ENCODE data around the gene SLC6A11.

SLC6A11 gene

DNA sequence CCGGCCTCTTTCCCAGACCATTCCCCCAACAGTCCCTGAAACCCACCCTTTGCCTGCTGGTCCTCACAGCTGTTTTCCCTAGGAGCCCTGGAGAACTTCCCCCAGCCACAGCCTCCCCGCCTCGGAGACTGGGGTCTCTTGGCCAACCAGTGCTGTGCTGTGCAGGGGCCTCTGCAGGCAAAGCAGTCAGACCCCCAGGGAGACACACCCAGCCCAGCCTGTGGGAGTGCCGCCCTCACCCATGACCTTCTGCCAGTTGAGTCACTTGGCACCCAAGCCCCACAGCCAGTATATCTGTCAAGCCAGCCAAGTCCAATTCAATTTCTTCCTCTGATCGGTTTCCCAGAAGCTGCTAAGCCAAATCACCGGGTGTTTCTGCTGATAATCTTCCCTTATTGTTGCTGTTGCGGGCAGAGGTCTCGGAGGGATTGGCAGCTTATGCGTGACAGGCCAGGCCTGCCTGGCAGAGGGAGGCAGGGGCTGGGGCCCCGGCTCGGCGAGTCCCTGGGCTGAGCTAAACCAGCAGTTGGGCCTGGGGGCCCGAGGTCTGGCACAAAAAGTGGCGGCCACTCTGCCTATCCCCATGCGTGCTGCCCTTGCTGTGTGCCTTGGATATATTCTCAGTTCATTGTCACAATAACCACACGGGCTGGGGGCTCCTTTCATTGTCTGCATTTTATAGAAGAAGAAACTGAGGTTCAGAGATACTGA is 110.9 kb downstream of the SLC6A11 start:
- no peak for ATAC-seq
- TF ChIP-seq SNAI2 (CRISPR knock-in tag; IDR thresholded peaks at IDR 0.05) (no peak), ESRRG (CRISPR knock-in tag; IDR thresholded peaks at IDR 0.05) (no peak), ISL1 (CRISPR knock-in tag; IDR thresholded peaks at IDR 0.05) (no peak), PPARA (CRISPR knock-in tag; IDR thresholded peaks at IDR 0.05; ENCODE audit: borderline replicate concordance) (no peak), ZNF70 (CRISPR knock-in tag; IDR thresholded peaks at IDR 0.05) (no peak), GLIS3 (CRISPR knock-in tag; IDR thresholded peaks at IDR 0.05) (no peak), ZNF565 (CRISPR knock-in tag; conservative IDR thresholded peaks at IDR 0.05; ENCODE audit: low read depth) (no peak), ZFP3 (CRISPR knock-in tag; IDR thresholded peaks at IDR 0.05) (no peak), TOX (CRISPR knock-in tag; IDR thresholded peaks at IDR 0.05; ENCODE audit: borderline replicate concordance) (no peak), ARNTL (CRISPR knock-in tag; IDR thresholded peaks at IDR 0.05; ENCODE audit: borderline replicate concordance, low read depth) (no peak), ZFP30 (CRISPR knock-in tag; IDR thresholded peaks at IDR 0.05) (no peak), RARB (CRISPR knock-in tag; IDR thresholded peaks at IDR 0.05) (no peak), BACH2 (CRISPR knock-in tag; IDR thresholded peaks at IDR 0.05; ENCODE audit: borderline replicate concordance) (no peak), TCF4 (CRISPR knock-in tag; IDR thresholded peaks at IDR 0.05; ENCODE audit: borderline replicate concordance) (no peak), OSR1 (CRISPR knock-in tag; IDR thresholded peaks at IDR 0.05) (no peak), CSDC2 (CRISPR knock-in tag; IDR thresholded peaks at IDR 0.05) (no peak)
- TF ChIP-seq, protein P1, sequence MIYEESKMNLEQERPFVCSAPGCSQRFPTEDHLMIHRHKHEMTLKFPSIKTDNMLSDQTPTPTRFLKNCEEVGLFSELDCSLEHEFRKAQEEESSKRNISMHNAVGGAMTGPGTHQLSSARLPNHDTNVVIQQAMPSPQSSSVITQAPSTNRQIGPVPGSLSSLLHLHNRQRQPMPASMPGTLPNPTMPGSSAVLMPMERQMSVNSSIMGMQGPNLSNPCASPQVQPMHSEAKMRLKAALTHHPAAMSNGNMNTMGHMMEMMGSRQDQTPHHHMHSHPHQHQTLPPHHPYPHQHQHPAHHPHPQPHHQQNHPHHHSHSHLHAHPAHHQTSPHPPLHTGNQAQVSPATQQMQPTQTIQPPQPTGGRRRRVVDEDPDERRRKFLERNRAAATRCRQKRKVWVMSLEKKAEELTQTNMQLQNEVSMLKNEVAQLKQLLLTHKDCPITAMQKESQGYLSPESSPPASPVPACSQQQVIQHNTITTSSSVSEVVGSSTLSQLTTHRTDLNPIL (CRISPR knock-in tag; IDR thresholded peaks at IDR 0.05; ENCODE audit: low read depth) = no peak
- TF ChIP-seq, protein P2, sequence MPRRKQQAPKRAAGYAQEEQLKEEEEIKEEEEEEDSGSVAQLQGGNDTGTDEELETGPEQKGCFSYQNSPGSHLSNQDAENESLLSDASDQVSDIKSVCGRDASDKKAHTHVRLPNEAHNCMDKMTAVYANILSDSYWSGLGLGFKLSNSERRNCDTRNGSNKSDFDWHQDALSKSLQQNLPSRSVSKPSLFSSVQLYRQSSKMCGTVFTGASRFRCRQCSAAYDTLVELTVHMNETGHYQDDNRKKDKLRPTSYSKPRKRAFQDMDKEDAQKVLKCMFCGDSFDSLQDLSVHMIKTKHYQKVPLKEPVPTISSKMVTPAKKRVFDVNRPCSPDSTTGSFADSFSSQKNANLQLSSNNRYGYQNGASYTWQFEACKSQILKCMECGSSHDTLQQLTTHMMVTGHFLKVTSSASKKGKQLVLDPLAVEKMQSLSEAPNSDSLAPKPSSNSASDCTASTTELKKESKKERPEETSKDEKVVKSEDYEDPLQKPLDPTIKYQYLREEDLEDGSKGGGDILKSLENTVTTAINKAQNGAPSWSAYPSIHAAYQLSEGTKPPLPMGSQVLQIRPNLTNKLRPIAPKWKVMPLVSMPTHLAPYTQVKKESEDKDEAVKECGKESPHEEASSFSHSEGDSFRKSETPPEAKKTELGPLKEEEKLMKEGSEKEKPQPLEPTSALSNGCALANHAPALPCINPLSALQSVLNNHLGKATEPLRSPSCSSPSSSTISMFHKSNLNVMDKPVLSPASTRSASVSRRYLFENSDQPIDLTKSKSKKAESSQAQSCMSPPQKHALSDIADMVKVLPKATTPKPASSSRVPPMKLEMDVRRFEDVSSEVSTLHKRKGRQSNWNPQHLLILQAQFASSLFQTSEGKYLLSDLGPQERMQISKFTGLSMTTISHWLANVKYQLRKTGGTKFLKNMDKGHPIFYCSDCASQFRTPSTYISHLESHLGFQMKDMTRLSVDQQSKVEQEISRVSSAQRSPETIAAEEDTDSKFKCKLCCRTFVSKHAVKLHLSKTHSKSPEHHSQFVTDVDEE (CRISPR knock-in tag; IDR thresholded peaks at IDR 0.05) = no peak
- TF ChIP-seq, protein P3, sequence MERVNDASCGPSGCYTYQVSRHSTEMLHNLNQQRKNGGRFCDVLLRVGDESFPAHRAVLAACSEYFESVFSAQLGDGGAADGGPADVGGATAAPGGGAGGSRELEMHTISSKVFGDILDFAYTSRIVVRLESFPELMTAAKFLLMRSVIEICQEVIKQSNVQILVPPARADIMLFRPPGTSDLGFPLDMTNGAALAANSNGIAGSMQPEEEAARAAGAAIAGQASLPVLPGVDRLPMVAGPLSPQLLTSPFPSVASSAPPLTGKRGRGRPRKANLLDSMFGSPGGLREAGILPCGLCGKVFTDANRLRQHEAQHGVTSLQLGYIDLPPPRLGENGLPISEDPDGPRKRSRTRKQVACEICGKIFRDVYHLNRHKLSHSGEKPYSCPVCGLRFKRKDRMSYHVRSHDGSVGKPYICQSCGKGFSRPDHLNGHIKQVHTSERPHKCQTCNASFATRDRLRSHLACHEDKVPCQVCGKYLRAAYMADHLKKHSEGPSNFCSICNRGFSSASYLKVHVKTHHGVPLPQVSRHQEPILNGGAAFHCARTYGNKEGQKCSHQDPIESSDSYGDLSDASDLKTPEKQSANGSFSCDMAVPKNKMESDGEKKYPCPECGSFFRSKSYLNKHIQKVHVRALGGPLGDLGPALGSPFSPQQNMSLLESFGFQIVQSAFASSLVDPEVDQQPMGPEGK (CRISPR knock-in tag; IDR thresholded peaks at IDR 0.05; ENCODE audit: borderline replicate concordance) = no peak

DNA sequence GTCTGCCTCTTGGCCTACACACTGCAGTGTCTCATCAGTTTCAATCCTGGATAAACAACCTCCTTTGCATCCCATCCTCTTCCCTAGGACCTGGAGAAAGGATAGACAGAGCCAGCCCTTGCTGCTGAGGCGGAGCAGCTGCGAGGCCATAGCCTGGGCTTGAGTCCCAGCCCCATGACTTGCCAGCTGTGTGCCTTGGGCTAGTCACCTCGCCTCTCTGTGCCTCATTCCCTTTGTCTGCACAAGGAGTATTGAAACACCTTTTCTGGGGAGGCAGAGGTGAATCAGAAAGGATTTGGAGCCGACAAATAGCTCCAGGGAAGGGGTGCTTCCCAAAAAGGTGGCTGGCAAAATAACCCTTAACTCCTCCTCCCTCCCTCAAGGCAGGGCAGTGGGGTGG is 111.5 kb downstream of the SLC6A11 start:
- TF ChIP-seq, protein P4, sequence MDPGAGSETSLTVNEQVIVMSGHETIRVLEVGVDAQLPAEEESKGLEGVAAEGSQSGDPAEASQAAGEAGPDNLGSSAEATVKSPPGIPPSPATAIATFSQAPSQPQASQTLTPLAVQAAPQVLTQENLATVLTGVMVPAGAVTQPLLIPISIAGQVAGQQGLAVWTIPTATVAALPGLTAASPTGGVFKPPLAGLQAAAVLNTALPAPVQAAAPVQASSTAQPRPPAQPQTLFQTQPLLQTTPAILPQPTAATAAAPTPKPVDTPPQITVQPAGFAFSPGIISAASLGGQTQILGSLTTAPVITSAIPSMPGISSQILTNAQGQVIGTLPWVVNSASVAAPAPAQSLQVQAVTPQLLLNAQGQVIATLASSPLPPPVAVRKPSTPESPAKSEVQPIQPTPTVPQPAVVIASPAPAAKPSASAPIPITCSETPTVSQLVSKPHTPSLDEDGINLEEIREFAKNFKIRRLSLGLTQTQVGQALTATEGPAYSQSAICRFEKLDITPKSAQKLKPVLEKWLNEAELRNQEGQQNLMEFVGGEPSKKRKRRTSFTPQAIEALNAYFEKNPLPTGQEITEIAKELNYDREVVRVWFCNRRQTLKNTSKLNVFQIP (CRISPR knock-in tag; IDR thresholded peaks at IDR 0.05; ENCODE audit: borderline replicate concordance, low read depth) = no peak
- TF ChIP-seq ISL1 (CRISPR knock-in tag; IDR thresholded peaks at IDR 0.05) (no peak), TCF4 (CRISPR knock-in tag; IDR thresholded peaks at IDR 0.05; ENCODE audit: borderline replicate concordance) (no peak), ZFP30 (CRISPR knock-in tag; IDR thresholded peaks at IDR 0.05) (no peak), ESRRG (CRISPR knock-in tag; IDR thresholded peaks at IDR 0.05) (no peak), OSR1 (CRISPR knock-in tag; IDR thresholded peaks at IDR 0.05) (no peak)
- TF ChIP-seq, protein P1 (CRISPR knock-in tag; IDR thresholded peaks at IDR 0.05; ENCODE audit: low read depth) = no peak
- TF ChIP-seq, protein P2 (CRISPR knock-in tag; IDR thresholded peaks at IDR 0.05) = no peak
- TF ChIP-seq, protein P3 (CRISPR knock-in tag; IDR thresholded peaks at IDR 0.05; ENCODE audit: borderline replicate concordance) = no peak
- ATAC-seq = no peak

Measured in SK-N-SH treated with all-trans-retinoic acid at 6 μM for 48 hours (cell line).